ENCODE measurements around the gene PHLDB3. TPM values are rescaled to one million over a fixed set of nuclear protein-coding genes. Genes with fewer than 3 reads are reported as not detected.
A peak's percentile ranks its signal among the peaks of the same experiment; 100 is the strongest.

The PHLDB3 gene
- total RNA-seq, 1 donor from 2014 or later, result 13.4 TPM

DNA sequence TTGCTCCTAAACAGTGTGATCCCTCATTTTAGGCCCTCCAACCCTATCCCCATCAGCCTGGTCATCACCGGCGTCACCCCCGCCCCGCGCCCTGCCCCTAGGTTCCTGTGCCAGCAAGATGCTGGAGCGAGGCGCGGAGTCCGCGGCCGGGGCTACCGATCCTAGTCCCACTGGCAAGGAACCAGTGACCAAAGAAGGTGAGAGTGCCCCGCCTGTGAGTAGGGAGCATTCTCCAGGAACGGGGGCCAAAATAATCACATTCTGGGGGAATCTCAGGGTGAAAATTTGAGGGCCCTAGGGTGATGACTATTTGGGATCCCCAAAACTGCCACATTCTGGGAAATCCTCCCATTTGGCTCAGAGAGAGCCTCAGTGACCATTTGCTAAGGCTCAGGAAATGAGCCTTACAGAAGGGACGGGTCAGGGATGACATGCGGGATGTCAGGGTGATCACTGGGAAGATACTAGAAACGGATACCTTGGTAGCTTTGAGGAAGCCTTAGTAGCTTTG, 29.8 kb upstream of the PHLDB3 start:
- peaks cover 8% of the 10 kb centered on the region for H3K4me1 Mint-ChIP-seq (ENCODE audit: low read depth, unreplicated experiment)
- H3K9me3 Mint-ChIP-seq (ENCODE audit: unreplicated experiment), result peaks cover 2% of the 10 kb centered on the region
- Histone ChIP-seq H3K27me3 (ENCODE audit: insufficient read depth, low read length) (no peaks in the 10 kb centered on the region), H3K79me2 (ENCODE audit: insufficient read depth, low read length) (no peaks in the 10 kb centered on the region), H4K20me1 (ENCODE audit: insufficient read depth, low read length) (no peaks in the 10 kb centered on the region), H3K4me1 (ENCODE audit: insufficient read depth, low read length) (peaks cover 19% of the 10 kb centered on the region), H3K9ac (ENCODE audit: low read length) (peak overlapping the region; percentile 35), H3K4me3 (ENCODE audit: insufficient read depth, low read depth, low read length) (peak overlapping the region; percentile 72), H3K27ac (ENCODE audit: low read depth, low read length) (no peak overlapping the region), H3K36me3 (ENCODE audit: insufficient read depth, low read length) (peaks cover 9% of the 10 kb centered on the region), H3K4me2 (ENCODE audit: low read length) (peak overlapping the region; percentile 89), H3K9me3 (ENCODE audit: insufficient read depth, low read depth, low read length) (no peaks in the 10 kb centered on the region), H2AFZ (ENCODE audit: low read depth, low read length) (peak overlapping the region; percentile 54)
- FAIRE-seq (no peak), DNase-seq (ENCODE audit: low read depth) (no peak)
- H3K36me3 Mint-ChIP-seq (ENCODE audit: low read depth, unreplicated experiment), result peaks cover 14% of the 10 kb centered on the region
- H3K4me3 Mint-ChIP-seq (ENCODE audit: unreplicated experiment), result peak overlapping the region; percentile 92
- H3K27me3 Mint-ChIP-seq (ENCODE audit: low read depth, unreplicated experiment), result no peaks in the 10 kb centered on the region
- TF ChIP-seq, protein P1, sequence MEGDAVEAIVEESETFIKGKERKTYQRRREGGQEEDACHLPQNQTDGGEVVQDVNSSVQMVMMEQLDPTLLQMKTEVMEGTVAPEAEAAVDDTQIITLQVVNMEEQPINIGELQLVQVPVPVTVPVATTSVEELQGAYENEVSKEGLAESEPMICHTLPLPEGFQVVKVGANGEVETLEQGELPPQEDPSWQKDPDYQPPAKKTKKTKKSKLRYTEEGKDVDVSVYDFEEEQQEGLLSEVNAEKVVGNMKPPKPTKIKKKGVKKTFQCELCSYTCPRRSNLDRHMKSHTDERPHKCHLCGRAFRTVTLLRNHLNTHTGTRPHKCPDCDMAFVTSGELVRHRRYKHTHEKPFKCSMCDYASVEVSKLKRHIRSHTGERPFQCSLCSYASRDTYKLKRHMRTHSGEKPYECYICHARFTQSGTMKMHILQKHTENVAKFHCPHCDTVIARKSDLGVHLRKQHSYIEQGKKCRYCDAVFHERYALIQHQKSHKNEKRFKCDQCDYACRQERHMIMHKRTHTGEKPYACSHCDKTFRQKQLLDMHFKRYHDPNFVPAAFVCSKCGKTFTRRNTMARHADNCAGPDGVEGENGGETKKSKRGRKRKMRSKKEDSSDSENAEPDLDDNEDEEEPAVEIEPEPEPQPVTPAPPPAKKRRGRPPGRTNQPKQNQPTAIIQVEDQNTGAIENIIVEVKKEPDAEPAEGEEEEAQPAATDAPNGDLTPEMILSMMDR (IDR thresholded peaks at IDR 0.05; ENCODE audit: insufficient read depth, low read depth, low read length), result no peak
- no peak for TF ChIP-seq EZH2 (IDR thresholded peaks at IDR 0.05; ENCODE audit: insufficient read depth, low read length)
- H3K27ac Mint-ChIP-seq (ENCODE audit: unreplicated experiment), result no peak overlapping the region

DNA sequence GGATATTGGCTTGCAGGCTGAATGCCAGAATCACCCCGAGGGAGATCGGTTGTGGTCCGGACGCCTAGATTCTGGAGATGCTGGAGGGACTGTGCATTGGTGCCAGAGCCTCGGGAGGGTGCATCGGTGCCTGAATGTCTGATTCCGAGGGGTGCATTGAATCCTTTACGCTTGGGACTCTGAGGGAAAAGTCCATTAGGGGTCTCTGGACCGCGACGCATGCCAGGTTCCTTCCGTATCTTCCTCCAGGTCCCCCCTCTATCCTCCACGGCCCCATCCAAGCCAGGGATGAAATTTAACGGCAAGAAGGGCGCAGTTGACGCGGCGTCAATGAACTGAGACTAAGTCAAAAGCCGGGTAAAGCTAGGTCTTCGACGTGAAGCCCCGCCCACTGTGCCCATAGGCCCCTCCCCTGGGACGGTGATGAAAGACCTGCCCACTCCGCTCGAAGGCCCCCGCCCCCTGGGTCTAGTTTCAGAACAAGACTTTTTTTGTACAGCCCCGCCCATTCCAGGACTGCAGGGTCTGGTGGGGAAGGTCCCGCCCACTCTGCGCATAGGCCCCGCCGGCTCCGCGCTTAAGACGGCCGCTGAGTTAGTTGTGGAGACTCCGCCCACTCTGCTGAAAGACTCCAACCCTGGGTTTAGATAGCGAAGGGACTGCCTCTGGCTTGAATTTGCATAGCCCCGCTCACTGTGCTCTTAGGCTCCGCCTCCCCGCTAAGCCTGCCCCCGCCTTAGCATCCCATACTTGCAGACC, 29.2 kb upstream of the PHLDB3 start:
- Histone ChIP-seq H2AFZ (ENCODE audit: low read depth, low read length) (peak overlapping the region; percentile 86), H3K79me2 (ENCODE audit: insufficient read depth, low read length) (no peaks in the 10 kb centered on the region), H3K4me2 (ENCODE audit: low read length) (peak overlapping the region; percentile 89), H3K36me3 (ENCODE audit: insufficient read depth, low read length) (peaks cover 4% of the 10 kb centered on the region), H3K9ac (ENCODE audit: low read length) (peak overlapping the region; percentile 61), H3K9me3 (ENCODE audit: insufficient read depth, low read depth, low read length) (no peaks in the 10 kb centered on the region), H3K27ac (ENCODE audit: low read depth, low read length) (peak overlapping the region; percentile 69), H3K4me3 (ENCODE audit: insufficient read depth, low read depth, low read length) (peak overlapping the region; percentile 72), H4K20me1 (ENCODE audit: insufficient read depth, low read length) (no peaks in the 10 kb centered on the region), H3K4me1 (ENCODE audit: insufficient read depth, low read length) (peaks cover 19% of the 10 kb centered on the region), H3K27me3 (ENCODE audit: insufficient read depth, low read length) (no peaks in the 10 kb centered on the region)
- Mint-ChIP-seq H3K27ac (ENCODE audit: unreplicated experiment) (peak overlapping the region; percentile 94), H3K27me3 (ENCODE audit: low read depth, unreplicated experiment) (no peaks in the 10 kb centered on the region), H3K9me3 (ENCODE audit: unreplicated experiment) (no peaks in the 10 kb centered on the region), H3K4me1 (ENCODE audit: low read depth, unreplicated experiment) (peaks cover 8% of the 10 kb centered on the region), H3K4me3 (ENCODE audit: unreplicated experiment) (peak overlapping the region; percentile 92), H3K36me3 (ENCODE audit: low read depth, unreplicated experiment) (peaks cover 8% of the 10 kb centered on the region)
- peak; percentile 49 for FAIRE-seq
- DNase-seq (ENCODE audit: low read depth), result peak; percentile 99
- TF ChIP-seq, protein P1 (IDR thresholded peaks at IDR 0.05; ENCODE audit: insufficient read depth, low read depth, low read length), result no peak
- no peak for TF ChIP-seq EZH2 (IDR thresholded peaks at IDR 0.05; ENCODE audit: insufficient read depth, low read length)

Data from astrocyte (in vitro differentiated cells and primary cell).